Endodermal cell (in vitro differentiated cells): Measurements from ENCODE around the gene NUP62. TPM values are rescaled to one million over a fixed set of nuclear protein-coding genes. Genes with fewer than 3 reads are reported as not detected.
A peak's percentile ranks its signal among the peaks of the same experiment; 100 is the strongest.

Source experiments
- DNase-seq: peaks from one replicate; pipeline ENCODE4 v3.0.0-alpha.2; 2017
- H3K27ac ChIP-seq: 2 replicates; pipeline ENCODE4 v1.5.1; 2013; ENCODE audit warnings: mild to moderate bottlenecking, low read depth, low read length, moderate library complexity
- H3K27me3 ChIP-seq: 2 replicates; pipeline ENCODE4 v1.6.1; 2013; ENCODE audit warnings: mild to moderate bottlenecking, low read length, moderate library complexity; ENCODE audit not compliant: insufficient read depth, control insufficient read depth, poor library complexity, severe bottlenecking
- H3K36me3 ChIP-seq: 2 replicates; pipeline ENCODE4 v1.7.0; 2013; ENCODE audit warnings: mild to moderate bottlenecking, low read length, moderate library complexity; ENCODE audit not compliant: control insufficient read depth, insufficient read depth
- H3K4me1 ChIP-seq: one replicate; pipeline ENCODE4 v1.7.0; 2013; ENCODE audit warnings: low read length; ENCODE audit not compliant: control insufficient read depth, insufficient read depth
- H3K4me3 ChIP-seq: 2 replicates; pipeline ENCODE4 v1.5.1; 2013; ENCODE audit warnings: mild to moderate bottlenecking, low read length, moderate library complexity
- H3K9ac ChIP-seq: 2 replicates; pipeline ENCODE4 v1.6.1; 2013; ENCODE audit warnings: mild to moderate bottlenecking, low read length, moderate library complexity; ENCODE audit not compliant: poor library complexity, severe bottlenecking; ENCODE audit errors: extremely low read depth
- H3K9me3 ChIP-seq: 2 replicates; pipeline ENCODE4 v1.6.1; 2013; ENCODE audit warnings: mild to moderate bottlenecking, low read length, moderate library complexity; ENCODE audit not compliant: control insufficient read depth
- H3K27ac Mint-ChIP-seq: 2 replicates; pipeline ENCODE4 v1.8.0; 2020; ENCODE audit warnings: mixed read lengths
- H3K27me3 Mint-ChIP-seq: 2 replicates; pipeline ENCODE4 v1.8.0; 2021; ENCODE audit warnings: mild to moderate bottlenecking, mixed read lengths; ENCODE audit not compliant: insufficient read depth
- H3K36me3 Mint-ChIP-seq: 2 replicates; pipeline ENCODE4 v1.8.0; 2020; ENCODE audit warnings: low read depth, mixed read lengths
- H3K4me1 Mint-ChIP-seq: 2 replicates; pipeline ENCODE4 v1.8.0; 2020; ENCODE audit warnings: mixed read lengths
- H3K4me3 Mint-ChIP-seq: 2 replicates; pipeline ENCODE4 v1.8.0; 2020; ENCODE audit warnings: mild to moderate bottlenecking, moderate library complexity, mixed read lengths
- H3K9me3 Mint-ChIP-seq: 2 replicates; pipeline ENCODE4 v1.8.0; 2020; ENCODE audit warnings: mild to moderate bottlenecking, mixed read lengths
- WGBS, 2 experiments: methylation state at CpG; one replicate each; pipeline versions ENCODE4 v1.1.5 to v1.1.7; 2013; ENCODE audit warnings: missing lambda C conversion rate in 2 of 2, mixed read lengths in 1 of 2; ENCODE audit not compliant: insufficient coverage in 1 of 2, insufficient read length in 1 of 2; 5-methylcytosine and 5-hydroxymethylcytosine counted together
- microRNA-seq: library from miRNA; unstranded; fragments of <30 nt; microRNA quantifications from one replicate; pipeline ENCODE4 v1.2.0, GENCODE V29; 2020; ENCODE audit warnings: borderline microRNAs expressed
- total RNA-seq, 2 donors: library from RNA; stranded (reverse); fragmentation: NEBNext Ultra II Directional in 1 of 2; extraction: Animal tissue kit (Norgen Biotek cat#: 25700) in 1 of 2; gene quantifications; 2 replicates in 1 of 2; 3 replicates in 1 of 2; pipeline ENCODE4 v1.2.1, GENCODE V29; 2021
- TF ChIP-seq, protein P1 (sequence below): fragments of 200-600 bp; sonication (generic); conservative IDR thresholded peaks from 2 replicates; pipeline ENCODE4 v1.5.0; 2021; ENCODE audit warnings: antibody characterized with exemption, mild to moderate bottlenecking

Gene NUP62
- total RNA-seq, 2 donors from 2014 or later: 84.9 to 96.4 TPM

DNA sequence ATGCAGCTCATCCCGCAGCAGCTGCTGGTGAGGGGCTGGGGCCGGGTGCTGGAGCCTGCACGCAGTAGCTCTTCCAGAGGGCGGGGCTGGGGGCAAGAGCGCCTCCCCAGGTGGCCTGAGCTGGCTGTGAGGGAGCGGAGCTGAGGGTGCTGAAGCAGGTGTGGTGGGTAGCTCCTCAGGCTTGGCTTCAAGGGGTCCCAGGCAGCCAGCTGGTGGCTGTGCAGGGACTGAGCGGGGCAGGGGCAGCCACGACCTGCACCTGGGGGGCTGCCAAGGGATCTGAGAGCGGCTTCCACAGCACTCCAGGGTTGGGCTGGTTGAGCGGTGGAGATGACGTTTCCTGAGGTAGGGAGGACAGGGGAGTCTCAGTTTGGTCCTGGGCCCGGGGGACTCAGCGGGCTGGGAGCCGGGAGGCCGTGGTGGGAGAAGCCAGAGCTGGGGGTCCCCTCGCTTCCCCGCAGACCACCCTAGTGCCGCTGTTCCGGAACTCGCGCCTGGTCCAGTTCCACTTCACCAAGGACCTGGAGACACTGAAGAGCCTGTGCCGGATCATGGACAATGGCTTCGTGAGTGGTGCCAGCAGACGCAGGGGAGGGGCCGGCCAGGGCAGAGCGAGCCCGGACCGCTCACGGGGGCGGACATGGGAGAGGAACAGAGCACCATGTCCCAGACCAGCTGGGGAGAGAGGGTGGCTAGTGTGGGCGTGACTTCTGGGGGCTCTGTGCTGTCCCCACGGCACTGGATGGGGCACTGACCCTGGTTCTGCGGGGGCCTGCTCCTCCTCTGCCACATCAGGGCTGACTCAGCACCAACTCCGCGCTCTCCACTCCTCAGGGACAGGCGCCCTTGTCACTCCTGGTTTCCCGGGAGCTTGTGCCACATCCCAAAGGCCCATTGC is 71.0 kb downstream of the NUP62 start:
- no peak overlapping the region for H3K9ac ChIP-seq
- H3K9me3 ChIP-seq: no peaks in the 10 kb centered on the region
- H3K9me3 Mint-ChIP-seq: no peaks in the 10 kb centered on the region
- peak; percentile 64 for DNase-seq
- WGBS, 2 experiments: 96% methylated on average over 27 to 37 of the region's 37 CpGs
- H3K4me3 ChIP-seq: no peak overlapping the region
- TF ChIP-seq, protein P1, sequence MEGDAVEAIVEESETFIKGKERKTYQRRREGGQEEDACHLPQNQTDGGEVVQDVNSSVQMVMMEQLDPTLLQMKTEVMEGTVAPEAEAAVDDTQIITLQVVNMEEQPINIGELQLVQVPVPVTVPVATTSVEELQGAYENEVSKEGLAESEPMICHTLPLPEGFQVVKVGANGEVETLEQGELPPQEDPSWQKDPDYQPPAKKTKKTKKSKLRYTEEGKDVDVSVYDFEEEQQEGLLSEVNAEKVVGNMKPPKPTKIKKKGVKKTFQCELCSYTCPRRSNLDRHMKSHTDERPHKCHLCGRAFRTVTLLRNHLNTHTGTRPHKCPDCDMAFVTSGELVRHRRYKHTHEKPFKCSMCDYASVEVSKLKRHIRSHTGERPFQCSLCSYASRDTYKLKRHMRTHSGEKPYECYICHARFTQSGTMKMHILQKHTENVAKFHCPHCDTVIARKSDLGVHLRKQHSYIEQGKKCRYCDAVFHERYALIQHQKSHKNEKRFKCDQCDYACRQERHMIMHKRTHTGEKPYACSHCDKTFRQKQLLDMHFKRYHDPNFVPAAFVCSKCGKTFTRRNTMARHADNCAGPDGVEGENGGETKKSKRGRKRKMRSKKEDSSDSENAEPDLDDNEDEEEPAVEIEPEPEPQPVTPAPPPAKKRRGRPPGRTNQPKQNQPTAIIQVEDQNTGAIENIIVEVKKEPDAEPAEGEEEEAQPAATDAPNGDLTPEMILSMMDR: no peak
- peaks cover 59% of the 10 kb centered on the region for H3K36me3 ChIP-seq
- H3K36me3 Mint-ChIP-seq: peaks cover 41% of the 10 kb centered on the region
- H3K27me3 ChIP-seq: no peaks in the 10 kb centered on the region
- H3K4me1 Mint-ChIP-seq: peaks cover 3% of the 10 kb centered on the region
- no peak overlapping the region for H3K27ac ChIP-seq
- peak overlapping the region; percentile 35 for H3K27ac Mint-ChIP-seq
- no peaks in the 10 kb centered on the region for H3K27me3 Mint-ChIP-seq
- H3K4me3 Mint-ChIP-seq: no peak overlapping the region
- H3K4me1 ChIP-seq: no peaks in the 10 kb centered on the region

DNA sequence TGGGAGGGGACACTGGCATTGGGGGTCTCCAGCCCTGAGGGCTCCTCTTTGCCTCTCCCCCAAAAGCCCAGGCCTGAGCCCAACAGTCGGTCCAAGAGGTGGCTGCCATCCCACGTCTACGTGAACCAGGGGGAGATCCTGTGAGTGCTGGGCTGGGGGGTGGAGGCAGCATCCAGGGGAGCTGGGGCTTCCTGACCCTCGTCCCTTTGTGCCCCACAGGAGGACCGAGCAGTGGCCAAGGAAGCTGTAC is 71.5 kb downstream of the NUP62 start:
- peak; percentile 60 for DNase-seq
- Histone ChIP-seq H3K9ac (no peak overlapping the region), H3K4me3 (no peak overlapping the region), H3K9me3 (no peaks in the 10 kb centered on the region), H3K4me1 (peaks cover 2% of the 10 kb centered on the region), H3K27me3 (no peaks in the 10 kb centered on the region), H3K27ac (peak overlapping the region; percentile 51), H3K36me3 (peaks cover 54% of the 10 kb centered on the region)
- 87 to 94% methylated on average over 3 to 5 of the region's 5 CpGs for WGBS, 2 experiments
- no peaks in the 10 kb centered on the region for H3K27me3 Mint-ChIP-seq
- peaks cover 7% of the 10 kb centered on the region for H3K4me1 Mint-ChIP-seq
- no peak overlapping the region for H3K27ac Mint-ChIP-seq
- TF ChIP-seq, protein P1: no peak
- H3K9me3 Mint-ChIP-seq: no peaks in the 10 kb centered on the region
- H3K4me3 Mint-ChIP-seq: no peak overlapping the region
- H3K36me3 Mint-ChIP-seq: peaks cover 38% of the 10 kb centered on the region

DNA sequence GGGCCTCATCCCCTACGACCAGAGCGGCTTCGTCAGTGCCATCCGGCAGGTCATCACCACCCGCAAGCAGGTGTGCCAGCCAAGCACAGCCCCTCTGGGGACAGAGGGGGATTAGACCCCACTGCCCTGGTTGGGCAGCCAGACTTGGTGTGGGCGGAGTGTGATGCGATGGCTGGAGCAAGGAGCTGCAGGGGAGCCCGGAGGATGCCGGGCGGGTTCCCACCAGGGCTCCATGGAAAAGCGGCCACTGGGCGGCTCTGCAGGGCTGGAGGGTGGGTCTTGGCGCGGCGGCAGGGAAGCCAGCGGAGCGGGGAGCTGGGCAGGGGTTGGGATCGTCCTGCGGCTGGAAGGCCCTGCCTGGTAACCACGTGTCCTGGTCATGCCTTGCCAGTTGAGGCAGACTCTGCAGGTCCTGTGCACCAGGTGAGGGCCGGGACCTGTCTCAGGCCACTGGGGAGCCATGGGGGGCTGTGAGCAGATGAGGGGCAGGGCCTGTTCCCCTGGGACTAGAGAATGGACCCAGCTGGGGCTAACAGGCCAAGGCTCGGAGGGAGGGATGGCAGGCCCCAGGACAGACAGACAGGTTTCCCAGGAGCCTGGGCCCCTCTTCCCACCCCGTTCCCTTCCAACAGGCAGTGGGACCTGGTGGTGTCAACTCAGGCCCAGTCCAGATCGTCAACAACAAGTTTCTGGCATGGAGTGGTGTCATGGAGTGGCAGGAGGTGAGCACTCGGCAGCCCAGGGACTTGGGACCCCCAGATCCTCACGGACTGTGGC is 72.1 kb downstream of the NUP62 start:
- Mint-ChIP-seq H3K36me3 (peaks cover 41% of the 10 kb centered on the region), H3K27ac (no peak overlapping the region), H3K4me1 (peaks cover 12% of the 10 kb centered on the region), H3K9me3 (no peaks in the 10 kb centered on the region), H3K4me3 (no peak overlapping the region), H3K27me3 (no peaks in the 10 kb centered on the region)
- Histone ChIP-seq H3K36me3 (peaks cover 54% of the 10 kb centered on the region), H3K4me1 (peaks cover 5% of the 10 kb centered on the region), H3K4me3 (no peak overlapping the region), H3K27ac (peak overlapping the region; percentile 51), H3K9ac (no peak overlapping the region), H3K9me3 (no peaks in the 10 kb centered on the region), H3K27me3 (no peaks in the 10 kb centered on the region)
- DNase-seq: peak; percentile 68
- 87 to 96% methylated on average over 13 to 26 of the region's 26 CpGs for WGBS, 2 experiments
- TF ChIP-seq, protein P1: no peak

Small RNA genes within 50 kb of the gene (microRNA-seq; reads per million reads assigned to microRNA genes)
- not detected for gene MIR4750

Other genes starting within 250 kb of the NUP62 start
- 1 to 10 TPM; 4.6 to 7.7 TPM for gene ADM5, start 239.9 kb downstream of the NUP62 start, total RNA-seq
- 10 to 100 TPM; 41.4 to 59.7 TPM for gene CPT1C, start 238.4 kb downstream of the NUP62 start, total RNA-seq
- gene TSKS, start 166.2 kb downstream of the NUP62 start, total RNA-seq: under 1 TPM in 1 of 2 donors, not detected in 1; 0.31 TPM
- 100 to 1,000 TPM; 100 to 110 TPM for gene AP2A1, start 162.5 kb downstream of the NUP62 start, total RNA-seq
- 10 to 100 TPM; 26.1 to 41.2 TPM for gene FUZ, start 116.2 kb downstream of the NUP62 start, total RNA-seq
- gene MED25, start 111.2 kb downstream of the NUP62 start, total RNA-seq: 10 to 100 TPM; 89.1 to 90.0 TPM
- gene PTOV1, start 78.3 kb downstream of the NUP62 start, total RNA-seq: 100 to 1,000 TPM; 279 to 287 TPM
- gene PNKP, start 61.9 kb downstream of the NUP62 start, total RNA-seq: 100 to 1,000 TPM; 161 to 163 TPM
- gene AKT1S1, start 52.1 kb downstream of the NUP62 start, total RNA-seq: 10 to 100 TPM; 41.3 to 47.0 TPM
- 10 to 100 TPM; 40.7 to 47.3 TPM for gene TBC1D17, start 51.8 kb downstream of the NUP62 start, total RNA-seq
- under 1 TPM in 1 of 2 donors, not detected in 1; 0.97 TPM for gene IL4I1, start 32.6 kb downstream of the NUP62 start, total RNA-seq
- 10 to 100 TPM in 1 of 2 donors, 1 to 10 TPM in 1; 7.4 to 12.0 TPM for gene ATF5, start 299 bp downstream of the NUP62 start, total RNA-seq
- gene SIGLEC11, start 31.7 kb upstream of the NUP62 start, total RNA-seq: not detected
- 10 to 100 TPM; 43.5 to 48.9 TPM for gene VRK3, start 95.9 kb upstream of the NUP62 start, total RNA-seq
- 10 to 100 TPM in 1 of 2 donors, 1 to 10 TPM in 1; 9.5 to 12.0 TPM for gene ZNF473, start 96.5 kb upstream of the NUP62 start, total RNA-seq
- not detected for gene IZUMO2, start 233.8 kb upstream of the NUP62 start, total RNA-seq